K562 (cell line): ENCODE data around the gene GPC3. TPM values are rescaled to one million over a fixed set of nuclear protein-coding genes. Genes with fewer than 3 reads are reported as not detected.
A peak's percentile ranks its signal among the peaks of the same experiment; 100 is the strongest.

Experiments
- ATAC-seq: fragments of 200-7000 bp; cut with Tn5 transposase; 3 replicates; pipeline ENCODE4 v1.9.1; 2020; ENCODE audit warnings: moderate library complexity
- BruUV-seq: library from RNA; stranded (reverse); fragments of 400-500 nt; replicated peaks from 2 replicates; lab custom pipeline; 2021; lab: Mats Ljungman, UMichigan
- CTCF ChIA-PET: fragments of 300-600 bp; formaldehyde crosslinking; extraction: SDS; loops from one replicate; lab custom pipeline; 2021; ENCODE audit warnings: low intra/inter-chr PET ratio; lab: Yijun Ruan, JAX
- POLR2A ChIA-PET: fragments of 300-600, 350-650 bp; sonication (Branson Sonifier 250); formaldehyde crosslinking; extraction: SDS; loops from one replicate; lab custom pipeline; 2021; ENCODE audit warnings: antibody characterized with exemption, inconsistent platforms; lab: Yijun Ruan, JAX
- DNase-seq, 4 experiments: peaks; one replicate each; pipeline versions ENCODE4 v3.0.0 to v3.0.0-alpha.2; 2011 to 2018; ENCODE audit warnings: low spot score in 3 of 4, mixed read lengths in 3 of 4; ENCODE audit errors: extremely low read depth in 1 of 4
- FAIRE-seq: peaks from 2 replicates; lab custom pipeline; 2011; peaks lifted over from hg19 to GRCh38; lab: Jason Lieb, UNC
- H2AFZ ChIP-seq: 2 replicates; pipeline ENCODE4 v1.6.0; 2011; ENCODE audit warnings: low read depth, low read length, control low read depth, inconsistent platforms
- H3K27ac ChIP-seq: fragments of 200-600 bp; 3 replicates; pipeline ENCODE4 v1.8.0; 2011; ENCODE audit warnings: low read depth, mild to moderate bottlenecking, control low read depth, inconsistent platforms, low read length, moderate library complexity, mixed read lengths; ENCODE audit errors: extremely low read depth
- H3K27me3 ChIP-seq, 2 experiments: fragments of 300-600 bp in 1 of 2; 2 replicates in 1 of 2; 3 replicates in 1 of 2; pipeline versions ENCODE4 v1.6.0 to v1.8.0; 2011; ENCODE audit warnings: inconsistent platforms in 2 of 2, low read length in 2 of 2, mild to moderate bottlenecking in 1 of 2, mixed read lengths in 1 of 2, moderate library complexity in 1 of 2; ENCODE audit not compliant: control insufficient read depth in 2 of 2, insufficient read depth in 2 of 2
- H3K36me3 ChIP-seq: fragments of 300-600 bp; 3 replicates; pipeline ENCODE4 v1.8.0; 2011; ENCODE audit warnings: mild to moderate bottlenecking, low read length, inconsistent platforms; ENCODE audit not compliant: control insufficient read depth, insufficient read depth
- H3K4me1 ChIP-seq, 2 experiments: fragments of 200-600 bp in 1 of 2; replicated peaks in 1 of 2; 2 replicates in 1 of 2; 3 replicates in 1 of 2; pipeline versions ENCODE4 v1.5.1 to v1.8.0; 2011; ENCODE audit warnings: inconsistent platforms in 2 of 2, low read length in 2 of 2, mild to moderate bottlenecking in 1 of 2, mixed read lengths in 1 of 2, moderate library complexity in 1 of 2; ENCODE audit not compliant: control insufficient read depth in 2 of 2, insufficient read depth in 2 of 2
- H3K4me2 ChIP-seq: 2 replicates; pipeline ENCODE4 v1.6.1; 2011; ENCODE audit warnings: low read length, control low read depth, inconsistent platforms, mixed read lengths; ENCODE audit not compliant: insufficient read depth
- H3K4me3 ChIP-seq: fragments of 200-600 bp; sonication (generic), shearing (Covaris generic); 2 replicates; pipeline ENCODE4 v1.5.1; 2016; ENCODE audit warnings: control low read depth, inconsistent platforms
- H3K79me2 ChIP-seq: fragments of 200-600 bp; 3 replicates; pipeline ENCODE4 v1.8.0; 2011; ENCODE audit warnings: low read length, inconsistent platforms; ENCODE audit not compliant: control insufficient read depth, insufficient read depth
- H3K9ac ChIP-seq, 2 experiments: 2 replicates each; pipeline versions ENCODE4 v1.6.0 to v1.6.1; 2011; ENCODE audit warnings: low read depth in 2 of 2, low read length in 2 of 2, control low read depth in 1 of 2, inconsistent platforms in 1 of 2, mild to moderate bottlenecking in 1 of 2, mixed read lengths in 1 of 2; ENCODE audit not compliant: insufficient read depth in 1 of 2
- H3K9me1 ChIP-seq: one replicate; pipeline ENCODE4 v1.6.0; 2011; ENCODE audit warnings: inconsistent platforms, mild to moderate bottlenecking, low read length, moderate library complexity; ENCODE audit not compliant: control insufficient read depth, insufficient read depth
- H3K9me3 ChIP-seq: replicated peaks from 2 replicates; pipeline ENCODE4 v1.5.1; 2011; ENCODE audit warnings: low read depth, low read length, inconsistent platforms; ENCODE audit not compliant: control insufficient read depth, insufficient read depth
- H4K20me1 ChIP-seq: replicated peaks from 2 replicates; pipeline ENCODE4 v1.6.1; 2011; ENCODE audit warnings: low read length, inconsistent platforms, mixed read lengths; ENCODE audit not compliant: control insufficient read depth, insufficient read depth
- CBX3 ChIP-seq, 2 experiments: IDR thresholded peaks; 1 replicate in 1 of 2; 2 replicates in 1 of 2; pipeline ENCODE4 v1.6.1; 2012; ENCODE audit warnings: inconsistent platforms in 2 of 2, low read length in 2 of 2, borderline replicate concordance in 1 of 2, control low read depth in 1 of 2
- CTCFL ChIP-seq: IDR thresholded peaks from 2 replicates; pipeline ENCODE4 v1.6.1; 2011; ENCODE audit warnings: borderline replicate concordance, low read depth, mild to moderate bottlenecking, moderate library complexity, low read length; ENCODE audit not compliant: insufficient read depth, poor library complexity, severe bottlenecking
- E2F4 ChIP-seq: sonication (generic); formaldehyde crosslinking; IDR thresholded peaks from 2 replicates; pipeline ENCODE4 v1.8.0; 2022; ENCODE audit warnings: mild to moderate bottlenecking, low read depth, missing genetic modification reagents
- E2F5 ChIP-seq: sonication (generic); formaldehyde crosslinking; IDR thresholded peaks from 2 replicates; pipeline ENCODE4 v1.8.0; 2022; ENCODE audit warnings: mild to moderate bottlenecking, missing genetic modification reagents
- PHB ChIP-seq: fragments of 250-450 bp; sonication (Bioruptor Pico); IDR thresholded peaks from 2 replicates; pipeline ENCODE4 v1.5.0; 2021
- PPARD ChIP-seq: fragments of 250-450 bp; sonication (Bioruptor Pico); IDR thresholded peaks from 2 replicates; pipeline ENCODE4 v1.8.0; 2022; ENCODE audit warnings: inconsistent platforms, mild to moderate bottlenecking, moderate library complexity
- SRSF9 ChIP-seq: fragments of 200-400 bp; formaldehyde crosslinking; IDR thresholded peaks from 2 replicates; pipeline ENCODE4 v1.6.1; 2017; ENCODE audit warnings: low read depth, low read length, borderline replicate concordance
- UBTF ChIP-seq, 2 experiments: IDR thresholded peaks; 2 replicates each; pipeline ENCODE4 v1.6.1; 2012; ENCODE audit warnings: improper control_type of control experiment in 2 of 2, low read depth in 2 of 2, low read length in 2 of 2, borderline replicate concordance in 1 of 2
- ZNF384 ChIP-seq: IDR thresholded peaks from 2 replicates; pipeline ENCODE4 v1.6.1; 2012; ENCODE audit warnings: low read depth, low read length, improper control_type of control experiment
- WGBS: fragments of 100-300 bp; shearing (Covaris generic); methylation state at CpG from one replicate; pipeline ENCODE4 v1.1.6; 2016; ENCODE audit warnings: low coverage, mixed read lengths; ENCODE audit not compliant: insufficient coverage; ENCODE audit errors: missing lambda C conversion rate; 5-methylcytosine and 5-hydroxymethylcytosine counted together
- in situ Hi-C: fragments of 300-500 bp; cut with MboI; formaldehyde crosslinking; loops from 4 replicates; pipeline ENCODE4 v1.15.0; 2018; ENCODE audit warnings: inconsistent platforms, mixed read lengths
- intact Hi-C: fragments of 100-400 bp; cut with micrococcal nuclease; formaldehyde crosslinking; loops from 2 replicates; pipeline ENCODE4 v1.14.2; 2022
- polyA plus RNA-seq, 8 experiments: library from polyadenylated mRNA; depleted of rRNA in 4 of 8; stranded (reverse) in 5 of 8; unstranded in 3 of 8; fragments of >200 nt; fragmentation: Nextera tagmentation in 2 of 8; fragmentation: Illumina TruSeq in 1 of 8; extraction: Ambion mirVana in 2 of 8; extraction: Trizol in 1 of 8; gene quantifications; 2 replicates each; pipeline versions ENCODE4 v1.2.1 to v1.2.3, GENCODE V29; 2011 to 2014; ENCODE audit warnings: inconsistent platforms in 1 of 8, missing spikeins in 1 of 8
- total RNA-seq, 7 experiments: library from RNA; depleted of rRNA in 6 of 7; stranded (reverse); fragments of >200 nt in 6 of 7; fragmentation: Illumina TruSeq in 2 of 7; extraction: Trizol in 2 of 7; gene quantifications; 2 replicates each; pipeline versions ENCODE4 v1.2.1 to v1.2.3, GENCODE V29; 2011 to 2021; ENCODE audit warnings: low replicate concordance in 1 of 7

GPC3 gene
- total and polyA plus RNA-seq, 9 of the 15 experiments (the other 6 are each of a cell fraction or from before 2014, with no cell fraction given) = 0.42 TPM; not detected in 8

GRCh38 chrX:133854290-133854689 is 131.1 kb downstream of the GPC3 start (continued):
- no peak for TF ChIP-seq SRSF9
- TF ChIP-seq E2F4 = no peak
- TF ChIP-seq UBTF (IDR thresholded peaks at IDR 0.05; ENCODE audit: borderline replicate concordance in 1 of 2, low read depth in 2 of 2, low read length in 2 of 2) = no peak
- TF ChIP-seq, all 486 proteins: peak for 0

- no peak for FAIRE-seq
- no peaks in the 10 kb centered on the region for H3K9me3 ChIP-seq
- no peaks in the 10 kb centered on the region for H3K79me2 ChIP-seq
Measured at GRCh38 chrX:133852837-133853356, 132.5 kb downstream of the GPC3 start.

More at GRCh38 chrX:133852837-133853356, 132.5 kb downstream of the GPC3 start:
- Histone ChIP-seq H3K4me3 (no peak overlapping the region), H3K9me1 (no peaks in the 10 kb centered on the region), H3K27me3 (no peaks in the 10 kb centered on the region), H3K9ac (no peak overlapping the region), H3K4me1 (no peaks in the 10 kb centered on the region), H4K20me1 (no peaks in the 10 kb centered on the region), H3K4me2 (no peak overlapping the region), H2AFZ (no peak overlapping the region), H3K27ac (no peak overlapping the region), H3K36me3 (no peaks in the 10 kb centered on the region)
- DNase-seq = no peak
- ChIA-PET POLR2A (no interaction called here), CTCF (no interaction called here)
- BruUV-seq = no TSS peak
- intact Hi-C loops (no loop called here), in situ Hi-C loops (no loop called here)
- no peak for ATAC-seq
- 7% methylated on average over 2 of the region's 2 CpGs for WGBS
- no peak for TF ChIP-seq PHB (CRISPR knock-in tag)
- TF ChIP-seq PPARD = no peak
- TF ChIP-seq E2F5 = no peak
- TF ChIP-seq CBX3 (IDR thresholded peaks at IDR 0.05; ENCODE audit: borderline replicate concordance in 1 of 2, low read length in 2 of 2) = no peak
- 0 out of 2 replicates have a peak, but pooled peaks have one; percentile 23 for TF ChIP-seq ZNF384
- no peak for TF ChIP-seq CTCFL
